Measurements from ENCODE around the gene TTC6.

The TTC6 gene

GRCh38 chr14:37590428-37591139, 4.8 kb upstream of the TTC6 start:
- DNase-seq = no peak
- Histone ChIP-seq H3K36me3 (no peaks in the 10 kb centered on the region; the same call in 1 of the 2 replicates), H3K9me3 (ENCODE audit: severe bottlenecking) (peaks cover 6% of the 10 kb centered on the region), H3K4me3 (ENCODE audit: low read depth, low read length) (no peak overlapping the region), H3K27me3 (ENCODE audit: insufficient read depth, low read depth, severe bottlenecking) (peaks cover 91% of the 10 kb centered on the region), H3K27ac (no peak overlapping the region)
- TF ChIP-seq CTCF (IDR thresholded peaks at IDR 0.05; ENCODE audit: low read depth, low read length) = no peak

GRCh38 chr14:37591311-37591940, 4.0 kb upstream of the TTC6 start:
- 0 out of 2 replicates have a peak, but pooled peaks have one; percentile 16 for TF ChIP-seq CTCF (IDR thresholded peaks at IDR 0.05; ENCODE audit: low read depth, low read length)
- DNase-seq = no peak
- peaks cover 6% of the 10 kb centered on the region for H3K9me3 ChIP-seq (ENCODE audit: severe bottlenecking)
- H3K27ac ChIP-seq = no peak overlapping the region
- no peaks in the 10 kb centered on the region; the same call in 1 of the 2 replicates for H3K36me3 ChIP-seq
- peaks cover 91% of the 10 kb centered on the region for H3K27me3 ChIP-seq (ENCODE audit: insufficient read depth, low read depth, severe bottlenecking)
- no peak overlapping the region for H3K4me3 ChIP-seq (ENCODE audit: low read depth, low read length)

GRCh38 chr14:37591941-37592481, 3.4 kb upstream of the TTC6 start:
- peaks cover 6% of the 10 kb centered on the region for H3K9me3 ChIP-seq (ENCODE audit: severe bottlenecking)
- H3K4me3 ChIP-seq (ENCODE audit: low read depth, low read length) = no peak overlapping the region
- no peaks in the 10 kb centered on the region; the same call in 1 of the 2 replicates for H3K36me3 ChIP-seq
- peaks cover 89% of the 10 kb centered on the region for H3K27me3 ChIP-seq (ENCODE audit: insufficient read depth, low read depth, severe bottlenecking)
- no peak for DNase-seq
- no peak overlapping the region for H3K27ac ChIP-seq
- no peak for TF ChIP-seq CTCF (IDR thresholded peaks at IDR 0.05; ENCODE audit: low read depth, low read length)

- TF ChIP-seq CTCF (IDR thresholded peaks at IDR 0.05; ENCODE audit: low read depth, low read length) = no peak
- no peak for DNase-seq
- peaks cover 6% of the 10 kb centered on the region for H3K9me3 ChIP-seq (ENCODE audit: severe bottlenecking)
- no peaks in the 10 kb centered on the region; the same call in 1 of the 2 replicates for H3K36me3 ChIP-seq
- no peak overlapping the region for H3K27ac ChIP-seq
- H3K4me3 ChIP-seq (ENCODE audit: low read depth, low read length) = no peak overlapping the region
- H3K27me3 ChIP-seq (ENCODE audit: insufficient read depth, low read depth, severe bottlenecking) = peaks cover 89% of the 10 kb centered on the region
These were observed 2.7 kb upstream of the TTC6 start for GRCh38 chr14:37592482-37593408.

GRCh38 chr14:37593511-37594237, 1.8 kb upstream of the TTC6 start:
- H3K27ac ChIP-seq = no peak overlapping the region
- DNase-seq = no peak
- H3K36me3 ChIP-seq = no peaks in the 10 kb centered on the region; the same call in 1 of the 2 replicates
- TF ChIP-seq CTCF (IDR thresholded peaks at IDR 0.05; ENCODE audit: low read depth, low read length) = no peak
- H3K9me3 ChIP-seq (ENCODE audit: severe bottlenecking) = peaks cover 6% of the 10 kb centered on the region
- peaks cover 89% of the 10 kb centered on the region for H3K27me3 ChIP-seq (ENCODE audit: insufficient read depth, low read depth, severe bottlenecking)
- H3K4me3 ChIP-seq (ENCODE audit: low read depth, low read length) = peak overlapping the region; percentile 43
